A673 (cell line): ENCODE results near the gene TMEM100.

Experiments
- CTCF ChIP-seq: fragments of 300-800, 200-600 bp; sonication (generic); conservative IDR thresholded peaks from 2 replicates; pipeline ENCODE4 v1.5.1; 2017; ENCODE audit warnings: low read depth, mild to moderate bottlenecking, antibody characterized with exemption, low read length, moderate library complexity, mixed read lengths
- EZH2 ChIP-seq: fragments of 200-600 bp; sonication (generic); IDR thresholded peaks from 2 replicates; pipeline ENCODE4 v1.6.1; 2017; ENCODE audit warnings: borderline replicate concordance, low read depth, mild to moderate bottlenecking, mixed read lengths, antibody characterized with exemption, low read length; ENCODE audit not compliant: poor library complexity, severe bottlenecking

GRCh38 chr17:55704401-55704800 is 18.3 kb downstream of the TMEM100 start:
- TF ChIP-seq CTCF: no peak
- TF ChIP-seq EZH2: no peak
